GM12872 (cell line): ENCODE measurements around the gene CLHC1.

Experiments used
- CTCF ChIP-seq: IDR thresholded peaks from 3 replicates; pipeline ENCODE4 v1.5.1; 2011; ENCODE audit warnings: low read depth, mild to moderate bottlenecking, low read length, moderate library complexity; ENCODE audit not compliant: insufficient read depth

Gene CLHC1

GRCh38 chr2:55140316-55141219, 91.5 kb downstream of the CLHC1 start:
- no peak for TF ChIP-seq CTCF

- no peak for TF ChIP-seq CTCF
Measured at GRCh38 chr2:55139305-55139704, 92.8 kb downstream of the CLHC1 start.

GRCh38 chr2:55138882-55139229, 93.2 kb downstream of the CLHC1 start:
- TF ChIP-seq CTCF: no peak

GRCh38 chr2:55138014-55138881, 93.8 kb downstream of the CLHC1 start:
- no peak for TF ChIP-seq CTCF

- no peak for TF ChIP-seq CTCF
Measured at GRCh38 chr2:55137024-55137958, 94.8 kb downstream of the CLHC1 start.

- TF ChIP-seq CTCF: no peak
Measured at GRCh38 chr2:55136138-55136541, 96.0 kb downstream of the CLHC1 start.
